Stomach (tissue), 4 donors: Measurements from ENCODE around the gene MAST4.

Experiments
- POLR2A ChIP-seq, 4 donors: fragments of 450-650 bp; IDR thresholded peaks; one replicate each; pipeline ENCODE4 v1.6.1; 2016; ENCODE audit warnings: antibody characterized with exemption in 4 of 4, control low read depth in 2 of 4, mild to moderate bottlenecking in 1 of 4, moderate library complexity in 1 of 4
- POLR2AphosphoS5 ChIP-seq, 3 donors: sonication (generic); formaldehyde crosslinking; IDR thresholded peaks; one replicate each; pipeline ENCODE4 v1.6.1; 2016; ENCODE audit warnings: antibody characterized with exemption in 3 of 3
- TF ChIP-seq, protein P1 (sequence below), 7 experiments: fragments of 450-650 bp in 4 of 7; fragments of 200-600 bp in 3 of 7; sonication (generic) in 3 of 7; IDR thresholded peaks; one replicate each; pipeline ENCODE4 v1.5.1; 2016 to 2019; ENCODE audit warnings: antibody characterized with exemption in 7 of 7, control low read depth in 2 of 7, mild to moderate bottlenecking in 1 of 7

- TF ChIP-seq, protein P1, sequence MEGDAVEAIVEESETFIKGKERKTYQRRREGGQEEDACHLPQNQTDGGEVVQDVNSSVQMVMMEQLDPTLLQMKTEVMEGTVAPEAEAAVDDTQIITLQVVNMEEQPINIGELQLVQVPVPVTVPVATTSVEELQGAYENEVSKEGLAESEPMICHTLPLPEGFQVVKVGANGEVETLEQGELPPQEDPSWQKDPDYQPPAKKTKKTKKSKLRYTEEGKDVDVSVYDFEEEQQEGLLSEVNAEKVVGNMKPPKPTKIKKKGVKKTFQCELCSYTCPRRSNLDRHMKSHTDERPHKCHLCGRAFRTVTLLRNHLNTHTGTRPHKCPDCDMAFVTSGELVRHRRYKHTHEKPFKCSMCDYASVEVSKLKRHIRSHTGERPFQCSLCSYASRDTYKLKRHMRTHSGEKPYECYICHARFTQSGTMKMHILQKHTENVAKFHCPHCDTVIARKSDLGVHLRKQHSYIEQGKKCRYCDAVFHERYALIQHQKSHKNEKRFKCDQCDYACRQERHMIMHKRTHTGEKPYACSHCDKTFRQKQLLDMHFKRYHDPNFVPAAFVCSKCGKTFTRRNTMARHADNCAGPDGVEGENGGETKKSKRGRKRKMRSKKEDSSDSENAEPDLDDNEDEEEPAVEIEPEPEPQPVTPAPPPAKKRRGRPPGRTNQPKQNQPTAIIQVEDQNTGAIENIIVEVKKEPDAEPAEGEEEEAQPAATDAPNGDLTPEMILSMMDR (IDR thresholded peaks at IDR 0.05), result no peak
- no peak for TF ChIP-seq POLR2A (IDR thresholded peaks at IDR 0.05)
- TF ChIP-seq POLR2AphosphoS5 (IDR thresholded peaks at IDR 0.05), result no peak
Measured at GRCh38 chr5:67208403-67208802, 612.2 kb downstream of the MAST4 start.
